Kidney capillary endothelial cell (primary cell): ENCODE measurements around the gene TC2N.
"Not testable (repeated sequence)": the region's sequence is repeated elsewhere in the genome, so short reads cannot be mapped to it uniquely, and the experiment has no call there.

Experiments
- DNase-seq: peaks from one replicate; pipeline ENCODE4 v3.0.0-alpha.2; 2018; ENCODE audit warnings: low spot score

Gene TC2N

DNA sequence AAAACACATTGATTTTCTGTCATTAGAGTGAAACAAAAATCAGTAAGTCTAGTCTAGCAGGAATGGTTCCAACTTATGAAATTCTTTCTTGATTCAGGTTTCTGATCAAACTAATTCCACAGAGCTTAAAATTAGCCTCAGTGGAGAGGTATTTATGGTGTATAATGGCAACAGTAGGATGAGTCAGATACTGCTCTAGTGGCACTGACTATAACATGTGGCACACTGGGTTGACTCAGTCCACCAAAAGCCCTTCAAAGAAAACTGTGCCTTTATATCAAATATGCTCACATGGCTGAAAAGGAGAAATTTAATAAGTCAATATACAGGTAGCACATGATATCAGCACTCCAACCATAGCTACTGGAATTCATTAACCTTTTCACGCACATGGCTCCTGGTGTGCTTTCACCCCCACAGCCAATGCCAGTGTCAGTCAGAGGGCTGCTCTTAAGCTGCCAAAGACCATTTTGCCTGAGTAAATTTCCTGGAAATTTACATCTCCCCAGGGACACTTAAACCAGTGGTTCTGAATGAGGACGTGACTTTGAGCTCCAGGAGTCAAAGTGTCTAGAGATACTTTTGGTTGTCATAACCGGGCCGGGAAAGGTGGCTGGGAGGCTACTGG lies 113.7 kb downstream of the TC2N start:
- DNase-seq = no peak

DNA sequence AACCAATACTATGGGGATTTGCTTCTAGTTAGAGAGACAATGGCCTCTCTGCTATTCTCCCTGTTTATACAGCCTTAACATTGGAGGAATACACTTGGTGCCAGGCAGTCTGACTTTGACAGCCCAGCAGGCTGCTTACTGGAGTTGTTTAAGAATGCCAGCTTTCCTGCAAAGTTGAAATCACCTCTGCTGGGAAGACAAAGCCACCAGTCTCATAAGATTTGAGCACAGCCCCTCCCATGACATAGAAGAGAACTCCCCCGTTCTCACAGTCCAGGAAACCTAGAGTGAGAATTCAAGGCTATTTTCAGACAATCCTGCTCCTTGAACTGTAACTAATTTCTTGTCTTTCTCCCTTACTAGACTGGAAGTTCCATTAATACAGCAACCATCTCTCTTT lies 114.4 kb downstream of the TC2N start:
- no peak for DNase-seq

GRCh38 chr14:91751719-91752118 lies 115.6 kb downstream of the TC2N start:
- DNase-seq = no peak

GRCh38 chr14:91750634-91751198 lies 116.6 kb downstream of the TC2N start:
- no peak for DNase-seq

DNA sequence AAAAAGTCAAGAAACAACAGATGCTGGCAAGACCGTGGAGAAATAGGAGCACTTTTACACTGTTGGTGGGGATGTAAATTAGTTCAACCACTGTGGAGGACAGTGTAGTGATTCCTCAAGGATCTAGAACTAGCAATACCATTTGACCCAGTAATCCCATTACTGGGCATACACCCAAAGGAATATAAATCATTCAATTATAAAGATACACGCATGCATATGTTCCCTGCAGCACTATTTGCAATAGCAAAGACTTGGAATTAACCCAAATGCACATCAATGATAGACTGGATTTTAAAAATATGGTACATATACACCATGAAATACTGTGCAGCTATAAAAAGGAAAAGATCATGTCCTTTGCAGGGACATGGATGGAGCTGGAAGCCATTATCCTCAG lies 117.5 kb downstream of the TC2N start:
- DNase-seq = no peak

GRCh38 chr14:91748049-91748448 lies 119.3 kb downstream of the TC2N start:
- DNase-seq = no peak

DNA sequence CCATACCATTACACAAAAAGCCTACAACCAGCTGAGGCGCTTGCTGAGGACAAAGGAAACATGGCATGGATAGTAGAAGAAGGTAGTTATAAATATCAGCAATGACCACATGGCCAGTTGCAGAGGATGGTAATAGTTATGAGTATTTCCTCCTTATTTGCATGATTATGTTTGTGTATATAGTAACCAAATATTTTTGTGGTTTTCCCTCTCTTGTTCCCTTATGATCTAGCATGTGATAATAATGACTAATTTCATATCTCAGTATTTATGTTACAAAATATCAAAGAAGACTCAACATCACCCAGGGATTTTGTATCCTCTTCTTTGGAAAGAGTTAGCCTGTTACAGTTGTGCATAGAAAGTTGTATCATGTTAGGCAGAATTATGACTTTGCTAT lies 122.0 kb downstream of the TC2N start:
- no peak for DNase-seq

DNA sequence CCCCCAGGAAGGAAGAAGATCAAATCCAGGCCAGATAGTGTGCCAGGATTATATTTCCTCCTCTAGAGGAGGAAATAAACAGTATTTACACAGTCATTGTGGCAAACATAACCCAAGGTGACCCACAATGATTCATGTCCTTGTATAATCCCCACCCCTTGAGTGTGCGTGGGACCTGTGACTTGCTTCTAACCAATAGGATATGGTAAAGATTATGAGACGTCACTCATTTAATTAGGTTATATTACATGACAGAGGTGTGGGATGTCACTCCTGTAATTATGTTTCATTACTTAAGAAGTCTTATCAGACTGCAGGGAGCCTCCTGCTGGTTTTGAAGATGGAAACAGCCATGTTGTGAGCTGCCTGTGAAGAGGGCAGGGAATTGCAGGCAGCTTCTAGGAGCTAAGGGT lies 123.3 kb downstream of the TC2N start:
- peak; percentile 2 for DNase-seq

DNA sequence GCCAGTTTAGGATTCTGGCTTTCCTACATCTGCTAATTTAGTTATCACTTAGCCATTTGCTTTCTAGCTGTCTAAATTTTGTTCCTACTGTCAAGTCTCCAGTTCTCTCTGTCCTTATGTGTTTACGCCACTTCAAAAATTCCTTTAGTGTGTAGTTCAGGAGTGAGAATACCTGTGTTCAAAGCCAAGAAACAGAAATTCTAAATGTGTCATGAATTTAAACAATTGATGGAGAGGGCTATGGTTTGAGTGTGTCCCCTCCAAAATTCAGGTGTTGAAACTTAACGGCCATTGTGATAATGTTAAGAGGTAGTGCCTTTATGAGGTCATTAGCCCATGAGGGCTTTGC lies 124.1 kb downstream of the TC2N start:
- DNase-seq = no peak

GRCh38 chr14:91742621-91743304 lies 124.6 kb downstream of the TC2N start:
- no peak for DNase-seq

DNA sequence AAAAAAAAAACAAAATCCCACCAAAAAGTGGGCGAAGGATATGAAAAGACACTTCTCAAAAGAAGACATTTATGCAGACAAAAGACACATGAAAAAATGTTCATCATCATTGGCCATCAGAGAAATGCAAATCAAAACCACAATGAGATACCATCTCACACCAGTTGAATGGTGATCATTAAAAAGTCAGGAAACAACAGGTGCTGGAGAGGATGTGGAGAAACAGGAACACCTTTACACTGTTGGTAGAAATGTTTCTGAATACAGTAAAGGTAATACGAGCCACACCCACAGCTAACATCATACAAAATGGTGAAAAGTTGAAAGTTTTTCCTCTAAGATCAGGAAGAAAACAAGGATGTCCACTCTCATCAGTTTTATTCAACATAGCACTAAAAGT lies 127.5 kb downstream of the TC2N start:
- DNase-seq = not testable (repeated sequence)

DNA sequence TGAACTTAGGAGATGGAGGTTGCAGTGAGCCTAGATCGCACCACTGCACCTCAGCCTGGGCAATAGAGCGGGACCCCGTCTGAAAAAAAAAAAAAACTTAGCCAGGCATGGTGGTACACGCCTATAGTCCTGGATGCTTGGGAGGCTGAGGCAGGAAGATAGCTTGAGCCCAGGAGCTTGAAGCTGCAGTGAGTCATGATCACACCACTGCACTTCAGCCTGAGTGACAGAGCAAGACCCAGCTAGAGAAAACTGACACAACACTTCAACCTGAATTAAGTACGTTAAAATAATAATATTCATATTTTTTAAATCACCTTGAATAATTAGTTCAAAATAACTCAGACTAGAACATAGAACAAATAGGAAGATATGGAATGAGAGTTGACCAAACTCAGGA lies 129.7 kb downstream of the TC2N start:
- DNase-seq = no peak

GRCh38 chr14:91732859-91733477 lies 134.4 kb downstream of the TC2N start:
- DNase-seq = no peak

- no peak for DNase-seq
Measured at GRCh38 chr14:91732439-91732838, 134.9 kb downstream of the TC2N start.

GRCh38 chr14:91731986-91732385 lies 135.3 kb downstream of the TC2N start, which contains the start of gene CATSPERB:
TSS of gene CATSPERB (minus strand) at chr14:91732086. CDS start at chr14:91729479, 2,607 bp downstream.
- DNase-seq = no peak

GRCh38 chr14:91731018-91731417 lies 136.3 kb downstream of the TC2N start:
- DNase-seq = no peak

DNA sequence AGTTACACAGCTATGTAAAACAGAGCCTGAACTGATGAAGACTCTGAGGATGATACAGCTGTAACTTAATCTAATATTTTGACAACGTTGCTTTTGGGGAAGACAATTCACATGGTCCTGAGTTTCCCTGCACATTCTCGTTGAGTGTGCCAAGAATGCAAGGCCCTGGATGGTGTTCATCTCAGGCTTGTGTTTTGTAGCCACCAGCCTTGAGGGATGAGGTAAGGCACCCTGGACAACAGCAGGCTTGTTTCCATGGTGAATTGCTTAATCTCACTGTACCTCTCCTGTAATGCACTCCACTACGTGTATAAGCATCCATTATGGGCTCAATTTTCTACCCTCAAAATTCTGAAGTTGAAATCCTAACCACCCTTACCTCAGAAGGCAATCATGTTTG lies 137.6 kb downstream of the TC2N start:
- DNase-seq = no peak
